Keratinocyte (primary cell): ENCODE measurements around the gene ARHGAP10.

Experiments used
- EZH2 ChIP-seq: IDR thresholded peaks from one replicate; pipeline ENCODE4 v1.6.1; 2012; ENCODE audit warnings: inconsistent platforms, mild to moderate bottlenecking, low read length, moderate library complexity
- TF ChIP-seq, protein P1 (sequence below), 3 experiments: IDR thresholded peaks in 1 of 3; conservative IDR thresholded peaks in 1 of 3; optimal IDR thresholded peaks in 1 of 3; 2 replicates in 2 of 3; 3 replicates in 1 of 3; pipeline versions ENCODE3 to v1.5.1; 2011; ENCODE audit warnings: low read length in 3 of 3, mild to moderate bottlenecking in 3 of 3, moderate library complexity in 2 of 3, control low read depth in 1 of 3, inconsistent platforms in 1 of 3; ENCODE audit not compliant: insufficient read depth in 2 of 3; ENCODE audit errors: extremely low read depth in 1 of 3

DNA sequence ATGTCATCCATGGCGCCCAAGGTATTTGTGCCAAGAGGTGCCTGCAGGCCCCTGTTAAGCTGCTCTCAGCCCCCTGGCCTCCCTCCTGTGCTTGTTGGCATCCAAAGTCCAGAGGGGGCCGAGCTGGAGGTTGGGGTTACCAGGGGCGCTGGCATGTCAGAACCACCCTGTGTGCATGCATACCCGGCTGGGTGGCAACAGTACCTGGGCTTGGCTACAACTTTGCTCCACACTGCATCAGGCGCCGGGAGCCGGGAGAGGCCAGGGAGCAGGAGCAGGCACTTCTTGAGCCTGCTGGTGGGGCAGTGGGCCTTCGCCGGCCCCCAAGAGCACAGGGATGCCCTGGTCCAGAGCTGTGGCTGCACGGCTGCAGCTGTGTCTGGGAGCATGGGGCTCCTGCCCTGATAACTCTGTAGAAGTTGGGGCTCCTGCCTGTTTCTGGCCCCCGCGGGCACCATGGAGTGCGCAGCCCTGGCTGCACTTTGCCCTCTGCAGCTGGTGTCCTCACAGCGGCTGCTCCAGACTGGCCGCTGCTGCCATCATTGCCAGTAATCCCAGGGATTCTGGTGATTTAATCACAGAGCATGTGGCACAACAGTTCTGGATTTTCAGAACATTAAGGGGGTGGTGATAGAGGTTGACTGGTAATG is 130.3 kb downstream of the ARHGAP10 start:
- TF ChIP-seq, protein P1, sequence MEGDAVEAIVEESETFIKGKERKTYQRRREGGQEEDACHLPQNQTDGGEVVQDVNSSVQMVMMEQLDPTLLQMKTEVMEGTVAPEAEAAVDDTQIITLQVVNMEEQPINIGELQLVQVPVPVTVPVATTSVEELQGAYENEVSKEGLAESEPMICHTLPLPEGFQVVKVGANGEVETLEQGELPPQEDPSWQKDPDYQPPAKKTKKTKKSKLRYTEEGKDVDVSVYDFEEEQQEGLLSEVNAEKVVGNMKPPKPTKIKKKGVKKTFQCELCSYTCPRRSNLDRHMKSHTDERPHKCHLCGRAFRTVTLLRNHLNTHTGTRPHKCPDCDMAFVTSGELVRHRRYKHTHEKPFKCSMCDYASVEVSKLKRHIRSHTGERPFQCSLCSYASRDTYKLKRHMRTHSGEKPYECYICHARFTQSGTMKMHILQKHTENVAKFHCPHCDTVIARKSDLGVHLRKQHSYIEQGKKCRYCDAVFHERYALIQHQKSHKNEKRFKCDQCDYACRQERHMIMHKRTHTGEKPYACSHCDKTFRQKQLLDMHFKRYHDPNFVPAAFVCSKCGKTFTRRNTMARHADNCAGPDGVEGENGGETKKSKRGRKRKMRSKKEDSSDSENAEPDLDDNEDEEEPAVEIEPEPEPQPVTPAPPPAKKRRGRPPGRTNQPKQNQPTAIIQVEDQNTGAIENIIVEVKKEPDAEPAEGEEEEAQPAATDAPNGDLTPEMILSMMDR (optimal IDR thresholded peaks at IDR 0.05 in 1 of 3, IDR thresholded peaks at IDR 0.05 in 1 of 3, conservative IDR thresholded peaks at IDR 0.05 in 1 of 3; ENCODE audit: extremely low read depth in 1 of 3, insufficient read depth in 2 of 3, low read length in 3 of 3): no peak
- no peak for TF ChIP-seq EZH2
